GM19043 (cell line): ENCODE measurements around the gene C1orf159.
"Not testable (repeated sequence)": the region's sequence is repeated elsewhere in the genome, so short reads cannot be mapped to it uniquely, and the experiment has no call there.

Experiments used
- ATAC-seq: cut with Tn5 transposase; IDR thresholded peaks from one replicate; pipeline ENCODE4 v1.9.1; 2021; ENCODE audit warnings: low read depth; ENCODE audit not compliant: unreplicated experiment

Gene C1orf159

DNA sequence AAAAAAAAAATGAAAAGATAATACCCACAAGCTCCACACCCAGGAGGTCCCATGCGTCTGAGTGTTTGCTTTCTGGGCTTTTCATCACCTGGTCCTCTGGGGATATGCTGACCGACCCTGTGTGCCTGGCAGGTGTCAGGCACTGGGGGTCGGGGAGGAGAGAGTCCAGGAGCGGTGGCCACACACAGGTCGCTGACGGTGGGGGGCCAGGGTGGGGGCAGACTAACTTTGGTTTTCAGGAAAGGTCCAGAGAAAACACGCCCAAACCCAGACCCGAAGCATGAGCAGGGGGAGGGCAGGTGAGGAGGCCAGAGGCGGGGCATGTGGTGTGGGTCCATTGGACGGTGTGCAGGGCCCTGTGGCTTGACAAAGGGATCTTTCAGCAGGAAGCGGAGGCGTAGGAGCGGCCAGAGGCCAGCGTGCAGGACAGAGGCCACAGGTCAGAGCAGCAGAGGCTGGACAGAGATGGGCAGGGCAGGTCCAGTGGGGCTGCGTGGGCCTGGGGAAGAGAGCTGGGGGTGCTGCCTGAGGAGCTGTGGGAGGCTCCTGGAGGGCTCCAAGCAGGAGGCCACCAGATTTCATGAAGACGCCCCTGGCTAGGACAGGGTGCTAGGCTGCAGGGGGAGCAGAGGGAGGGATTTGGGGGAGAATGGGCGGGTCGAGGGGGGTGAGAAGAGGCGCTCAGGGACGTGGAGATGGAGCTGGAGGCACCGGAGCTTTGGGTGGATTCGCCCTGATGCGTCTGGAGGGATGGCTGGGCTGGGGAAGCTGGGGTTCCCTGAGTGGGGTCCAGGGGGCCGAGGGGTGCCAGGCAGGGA lies 57.6 kb downstream of the C1orf159 start:
- no peak for ATAC-seq

DNA sequence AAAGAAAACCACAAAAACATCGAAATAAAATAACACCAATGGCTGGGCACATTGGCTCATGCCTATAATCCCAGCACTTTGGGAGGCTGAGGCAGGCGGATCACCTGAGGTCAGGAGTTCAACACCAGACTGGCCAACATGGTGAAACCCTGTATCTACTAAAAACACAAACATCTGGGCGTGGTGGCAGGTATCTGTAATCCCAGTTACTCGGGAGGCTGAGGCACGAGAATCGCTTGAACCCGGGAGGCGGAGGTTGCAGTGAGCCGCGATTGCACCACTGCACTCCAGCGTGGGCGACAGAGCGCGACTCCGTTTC lies 58.2 kb downstream of the C1orf159 start:
- not testable (repeated sequence) for ATAC-seq

DNA sequence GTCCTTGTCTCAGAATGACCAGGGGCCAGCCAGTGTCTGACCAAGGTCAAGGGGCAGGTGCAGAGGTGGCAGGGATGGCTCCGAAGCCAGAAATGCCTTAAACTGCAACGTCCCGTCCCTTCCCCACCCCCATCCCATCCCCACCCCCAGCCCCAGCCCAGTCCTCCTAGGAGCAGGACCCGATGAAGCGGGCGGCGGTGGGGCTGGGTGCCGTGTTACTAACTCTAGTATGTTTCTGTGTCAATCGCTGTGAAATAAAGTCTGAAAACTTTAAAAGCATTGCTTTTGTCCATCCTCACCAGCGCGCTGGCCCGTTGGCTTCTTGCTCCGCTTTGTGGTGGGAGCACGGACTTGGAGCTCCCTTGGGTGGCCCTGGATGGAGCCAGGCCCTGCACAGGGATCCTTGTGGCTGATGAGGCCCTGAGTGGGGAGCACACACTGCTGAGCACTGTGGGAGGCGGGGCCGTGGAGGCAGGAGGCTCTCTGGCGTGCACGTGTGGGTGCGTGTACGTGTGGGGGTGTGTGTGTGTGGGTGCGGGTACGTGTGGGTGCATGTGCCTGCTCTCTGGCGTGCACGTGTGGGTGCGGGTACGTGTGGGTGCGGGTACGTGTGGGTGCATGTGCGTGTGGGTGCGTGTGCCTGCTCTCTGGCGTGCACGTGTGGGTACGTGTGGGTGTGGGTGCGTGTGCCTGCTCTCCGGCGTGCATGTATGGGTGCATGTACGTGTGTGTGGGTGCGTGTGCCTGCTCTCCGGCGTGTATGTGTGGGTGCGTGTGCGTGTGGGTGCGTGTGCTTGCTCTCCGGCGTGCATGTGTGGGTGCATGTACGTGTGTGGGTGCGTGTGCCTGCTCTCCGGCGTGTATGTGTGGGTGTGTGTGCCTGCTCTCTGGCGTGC lies 59.8 kb downstream of the C1orf159 start:
- no peak for ATAC-seq

DNA sequence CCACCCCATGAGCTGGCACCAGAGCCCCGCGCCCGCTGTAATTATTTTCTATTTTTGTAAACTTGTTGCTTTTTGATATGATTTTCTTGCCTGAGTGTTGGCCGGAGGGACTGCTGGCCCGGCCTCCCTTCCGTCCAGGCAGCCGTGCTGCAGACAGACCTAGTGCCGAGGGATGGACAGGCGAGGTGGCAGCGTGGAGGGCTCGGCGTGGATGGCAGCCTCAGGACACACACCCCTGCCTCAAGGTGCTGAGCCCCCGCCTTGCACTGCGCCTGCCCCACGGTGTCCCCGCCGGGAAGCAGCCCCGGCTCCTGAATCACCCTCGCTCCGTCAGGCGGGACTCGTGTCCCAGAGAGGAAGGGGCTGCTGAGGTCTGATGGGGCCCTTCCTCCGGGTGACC lies 60.9 kb downstream of the C1orf159 start:
- no peak for ATAC-seq

DNA sequence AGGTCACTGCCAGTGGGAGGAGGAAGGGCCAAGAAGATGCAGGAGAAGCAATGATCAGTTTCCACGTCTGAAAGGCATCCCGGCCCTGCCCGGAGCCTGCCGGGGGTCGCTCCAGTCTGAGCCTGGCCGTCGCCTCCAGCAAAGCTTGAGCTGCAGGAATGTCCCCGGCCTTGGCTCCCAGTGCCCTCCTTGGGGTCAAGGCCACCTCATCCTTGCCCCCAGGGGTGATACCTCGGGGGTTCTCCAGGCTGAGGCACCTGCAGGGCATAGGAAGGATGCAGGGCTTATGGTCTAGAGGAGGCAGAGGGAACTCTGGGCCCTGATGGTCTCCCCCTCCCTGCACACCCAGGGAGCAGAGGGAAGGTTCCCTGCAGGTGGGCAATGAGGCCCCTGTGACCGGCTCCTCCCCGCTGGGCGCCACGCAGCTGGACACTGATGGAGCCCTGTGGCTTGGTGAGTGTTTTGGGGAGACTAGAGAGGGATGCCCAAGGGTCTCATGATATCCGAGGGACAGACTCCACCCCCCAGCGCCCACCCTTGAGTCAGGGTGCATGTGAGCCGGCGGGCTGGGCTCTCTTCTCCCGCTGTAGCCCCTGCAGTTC lies 61.7 kb downstream of the C1orf159 start:
- no peak for ATAC-seq

DNA sequence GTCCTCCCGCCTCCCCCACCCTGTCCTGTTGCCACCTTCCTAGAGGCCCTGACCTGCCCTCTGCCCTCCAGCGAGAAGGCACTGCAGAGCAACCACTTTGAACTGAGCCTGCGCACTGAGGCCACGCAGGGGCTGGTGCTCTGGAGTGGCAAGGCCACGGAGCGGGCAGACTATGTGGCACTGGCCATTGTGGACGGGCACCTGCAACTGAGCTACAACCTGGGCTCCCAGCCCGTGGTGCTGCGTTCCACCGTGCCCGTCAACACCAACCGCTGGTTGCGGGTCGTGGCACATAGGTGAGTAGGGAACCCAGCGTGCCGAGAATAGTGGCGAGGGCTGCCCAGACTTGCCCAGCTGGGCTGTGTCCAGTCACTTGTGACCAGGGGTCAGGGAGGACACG lies 62.2 kb downstream of the C1orf159 start:
- ATAC-seq: no peak

DNA sequence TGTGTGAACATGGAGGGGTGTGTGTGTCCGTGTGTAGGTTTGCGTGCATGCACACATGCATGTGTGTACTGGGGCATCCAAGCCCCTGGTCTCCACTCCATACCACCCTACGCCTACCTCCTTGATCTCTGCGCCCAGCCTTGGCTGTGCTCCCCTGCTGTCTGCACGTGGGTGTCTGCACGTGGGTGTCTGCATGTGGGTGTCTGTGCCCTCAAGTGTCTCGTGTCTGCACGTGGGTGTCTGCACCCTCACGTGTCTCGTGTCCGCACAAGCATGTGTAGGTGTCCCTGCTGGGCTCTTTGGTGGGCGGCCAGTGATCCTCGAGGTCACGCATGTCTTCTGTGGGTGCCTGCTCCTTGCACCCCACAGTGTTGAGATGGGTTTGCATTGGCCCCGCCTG lies 62.9 kb downstream of the C1orf159 start:
- no peak for ATAC-seq

DNA sequence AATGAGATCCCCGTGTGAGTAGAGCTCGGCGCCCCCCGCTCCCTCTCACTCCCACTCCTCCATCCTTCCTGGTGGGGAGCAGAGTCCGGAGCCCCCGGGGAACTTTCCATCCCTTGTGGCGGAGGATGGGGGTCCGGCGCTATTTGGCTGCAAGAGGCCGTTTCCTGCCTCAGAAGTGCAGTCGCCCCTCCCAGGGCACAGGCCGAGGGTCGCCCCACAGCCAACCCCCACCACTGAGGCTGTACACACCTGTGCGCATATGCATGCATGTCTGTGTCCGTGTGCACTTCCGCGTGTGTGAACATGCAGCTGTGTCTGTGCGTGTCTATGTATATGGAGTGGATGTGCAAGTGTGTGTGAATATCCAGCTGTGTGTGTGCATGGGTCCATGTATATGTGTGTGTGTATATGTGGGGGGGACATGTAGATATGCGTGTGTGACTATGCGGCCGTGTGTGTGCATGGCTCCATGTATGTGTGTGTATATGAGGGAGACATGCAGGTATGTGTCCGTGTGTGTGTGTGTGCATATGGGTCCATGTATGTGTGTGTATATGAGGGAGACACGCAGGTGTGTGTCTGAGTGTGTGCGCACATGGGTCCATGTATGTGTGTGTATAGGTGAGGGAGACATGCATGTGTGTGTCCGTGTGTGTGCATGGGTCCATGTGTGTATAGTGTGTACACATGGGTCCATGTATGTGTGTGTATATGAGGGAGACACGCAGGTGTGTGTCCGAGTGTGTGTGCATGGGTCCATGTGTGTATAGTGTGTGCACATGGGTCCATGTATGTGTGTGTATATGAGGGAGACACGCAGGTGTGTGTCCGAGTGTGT lies 63.7 kb downstream of the C1orf159 start:
- ATAC-seq: no peak

DNA sequence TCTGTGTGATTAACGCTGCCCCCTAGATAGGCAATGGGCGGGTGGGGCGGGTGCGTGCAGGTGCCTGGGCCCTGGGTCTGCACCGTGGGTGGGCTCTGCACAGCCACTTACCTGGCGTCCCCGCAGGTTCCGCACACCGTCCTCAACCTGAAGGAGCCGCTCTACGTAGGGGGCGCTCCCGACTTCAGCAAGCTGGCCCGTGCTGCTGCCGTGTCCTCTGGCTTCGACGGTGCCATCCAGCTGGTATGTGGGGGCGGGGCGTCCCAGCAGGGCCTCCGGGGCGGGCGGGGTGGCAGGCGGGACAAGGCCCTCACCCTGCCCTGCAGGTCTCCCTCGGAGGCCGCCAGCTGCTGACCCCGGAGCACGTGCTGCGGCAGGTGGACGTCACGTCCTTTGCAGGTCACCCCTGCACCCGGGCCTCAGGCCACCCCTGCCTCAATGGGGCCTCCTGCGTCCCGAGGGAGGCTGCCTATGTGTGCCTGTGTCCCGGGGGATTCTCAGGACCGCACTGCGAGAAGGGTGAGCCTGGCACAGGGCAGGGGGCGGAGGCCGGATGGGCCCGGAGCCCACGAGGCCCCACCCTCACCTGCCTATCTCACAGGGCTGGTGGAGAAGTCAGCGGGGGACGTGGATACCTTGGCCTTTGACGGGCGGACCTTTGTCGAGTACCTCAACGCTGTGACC lies 64.6 kb downstream of the C1orf159 start:
- ATAC-seq: no peak

DNA sequence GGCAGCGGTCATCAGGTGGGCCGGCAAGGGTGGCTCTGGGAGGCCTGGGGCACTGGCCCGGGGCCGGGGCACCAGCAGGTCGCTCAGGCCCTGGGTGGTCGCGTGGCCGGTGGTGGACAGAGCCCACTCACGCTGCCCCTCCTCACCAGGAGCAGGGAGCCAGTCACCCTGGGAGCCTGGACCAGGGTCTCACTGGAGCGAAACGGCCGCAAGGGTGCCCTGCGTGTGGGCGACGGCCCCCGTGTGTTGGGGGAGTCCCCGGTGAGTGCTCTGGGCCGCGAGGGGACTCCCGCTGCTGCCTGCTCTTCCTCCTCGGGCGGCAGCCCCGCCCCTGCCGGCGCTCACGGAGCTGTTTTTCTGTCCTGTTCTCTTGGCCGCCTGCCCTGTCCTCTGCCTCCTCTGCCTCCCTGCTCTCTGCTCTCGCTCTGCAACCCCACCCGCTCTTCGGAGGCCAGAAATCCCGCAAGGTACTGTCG lies 65.3 kb downstream of the C1orf159 start:
- no peak for ATAC-seq

DNA sequence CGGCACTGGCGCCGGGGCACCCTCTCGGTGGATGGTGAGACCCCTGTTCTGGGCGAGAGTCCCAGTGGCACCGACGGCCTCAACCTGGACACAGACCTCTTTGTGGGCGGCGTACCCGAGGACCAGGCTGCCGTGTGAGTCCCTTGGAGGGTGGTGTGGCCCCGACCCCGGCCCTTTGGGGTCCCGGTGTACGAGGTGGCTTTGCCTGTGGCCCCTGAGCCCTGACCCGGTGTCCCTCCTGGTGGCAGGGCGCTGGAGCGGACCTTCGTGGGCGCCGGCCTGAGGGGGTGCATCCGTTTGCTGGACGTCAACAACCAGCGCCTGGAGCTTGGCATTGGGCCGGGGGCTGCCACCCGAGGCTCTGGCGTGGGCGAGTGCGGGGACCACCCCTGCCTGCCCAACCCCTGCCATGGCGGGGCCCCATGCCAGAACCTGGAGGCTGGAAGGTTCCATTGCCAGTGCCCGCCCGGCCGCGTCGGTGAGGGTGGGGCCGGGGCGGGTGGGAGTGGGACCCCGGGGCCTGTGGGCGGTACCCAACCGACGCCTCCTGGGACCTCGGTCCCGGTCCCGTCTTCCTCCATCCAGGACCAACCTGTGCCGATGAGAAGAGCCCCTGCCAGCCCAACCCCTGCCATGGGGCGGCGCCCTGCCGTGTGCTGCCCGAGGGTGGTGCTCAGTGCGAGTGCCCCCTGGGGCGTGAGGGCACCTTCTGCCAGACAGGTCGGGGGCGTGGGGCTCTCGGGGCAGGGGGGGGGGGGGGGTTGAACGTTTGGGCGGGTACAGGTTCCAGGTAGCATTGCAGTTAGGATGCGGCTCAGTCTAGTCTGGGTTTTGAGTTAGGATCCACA lies 66.3 kb downstream of the C1orf159 start:
- no peak for ATAC-seq

DNA sequence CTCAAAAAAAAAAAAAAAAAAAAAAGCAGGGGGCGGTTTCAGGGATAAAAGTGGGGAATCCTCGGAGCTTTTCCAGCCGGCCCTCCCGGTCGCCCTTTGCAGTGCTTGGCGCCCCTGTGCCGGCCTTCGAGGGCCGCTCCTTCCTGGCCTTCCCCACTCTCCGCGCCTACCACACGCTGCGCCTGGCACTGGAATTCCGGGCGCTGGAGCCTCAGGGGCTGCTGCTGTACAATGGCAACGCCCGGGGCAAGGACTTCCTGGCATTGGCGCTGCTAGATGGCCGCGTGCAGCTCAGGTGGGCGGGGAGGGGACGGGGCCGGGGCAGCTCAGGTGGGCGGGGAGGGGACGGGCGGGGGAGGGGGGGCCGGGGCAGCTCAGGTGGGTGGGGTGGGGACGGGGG lies 67.1 kb downstream of the C1orf159 start:
- ATAC-seq: no peak

DNA sequence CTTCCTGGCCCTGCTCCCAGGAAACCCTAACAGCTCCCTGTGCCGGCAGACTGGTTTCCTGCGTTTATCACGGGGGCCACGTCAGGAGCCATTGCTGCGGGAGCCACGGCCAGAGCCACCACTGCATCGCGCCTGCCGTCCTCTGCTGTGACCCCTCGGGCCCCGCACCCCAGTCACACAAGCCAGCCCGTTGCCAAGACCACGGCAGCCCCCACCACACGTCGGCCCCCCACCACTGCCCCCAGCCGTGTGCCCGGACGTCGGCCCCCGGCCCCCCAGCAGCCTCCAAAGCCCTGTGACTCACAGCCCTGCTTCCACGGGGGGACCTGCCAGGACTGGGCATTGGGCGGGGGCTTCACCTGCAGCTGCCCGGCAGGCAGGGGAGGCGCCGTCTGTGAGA lies 67.9 kb downstream of the C1orf159 start:
- ATAC-seq: no peak

DNA sequence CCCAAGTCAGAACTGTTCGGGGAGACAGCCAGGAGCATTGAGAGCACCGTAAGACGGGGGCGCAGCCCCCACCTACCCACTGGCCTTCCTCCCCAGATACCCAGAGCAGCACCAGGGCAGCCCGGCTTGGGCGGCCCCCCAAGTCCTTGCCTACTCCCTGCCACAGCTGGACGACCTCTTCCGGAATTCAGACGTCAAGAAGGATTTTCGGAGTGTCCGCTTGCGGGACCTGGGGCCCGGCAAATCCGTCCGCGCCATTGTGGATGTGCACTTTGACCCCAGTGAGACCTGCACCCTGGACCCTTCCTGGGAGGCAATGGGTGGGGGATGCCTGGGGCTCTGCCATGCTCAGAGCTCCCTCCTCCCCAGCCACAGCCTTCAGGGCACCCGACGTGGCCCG lies 68.5 kb downstream of the C1orf159 start:
- no peak for ATAC-seq

DNA sequence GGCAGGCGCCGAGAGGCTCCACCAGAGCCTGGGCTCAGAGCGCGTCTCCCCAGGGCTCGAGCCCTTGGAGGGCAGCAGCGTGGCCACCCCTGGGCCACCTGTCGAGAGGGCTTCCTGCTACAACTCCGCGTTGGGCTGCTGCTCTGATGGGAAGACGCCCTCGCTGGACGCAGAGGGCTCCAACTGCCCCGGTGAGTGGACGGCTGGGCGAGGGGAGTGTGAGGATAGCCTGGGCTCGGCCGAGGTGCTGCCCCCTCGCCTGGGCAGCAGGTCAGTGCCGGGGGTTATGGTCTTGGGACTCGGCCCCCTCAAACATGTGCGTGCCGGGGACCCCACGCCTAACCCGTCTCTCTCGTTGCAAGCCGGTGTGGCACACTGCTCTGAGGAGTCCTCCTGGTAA lies 69.1 kb downstream of the C1orf159 start:
- ATAC-seq: no peak

DNA sequence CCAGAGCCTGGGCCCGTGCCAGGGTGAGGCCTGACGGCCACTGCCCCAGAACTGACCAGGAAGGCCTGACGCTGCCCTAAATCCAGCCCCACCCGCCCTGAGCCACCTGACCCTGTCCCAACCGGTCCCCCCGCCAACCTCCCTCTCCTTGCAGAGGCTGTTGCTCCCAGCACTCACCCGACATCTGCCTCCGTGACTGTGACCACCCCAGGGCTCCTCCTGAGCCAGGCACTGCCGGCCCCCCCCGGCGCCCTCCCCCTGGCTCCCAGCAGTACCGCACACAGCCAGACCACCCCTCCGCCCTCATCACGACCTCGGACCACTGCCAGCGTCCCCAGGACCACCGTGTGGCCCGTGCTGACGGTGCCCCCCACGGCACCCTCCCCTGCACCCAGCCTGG lies 69.6 kb downstream of the C1orf159 start:
- no peak for ATAC-seq

DNA sequence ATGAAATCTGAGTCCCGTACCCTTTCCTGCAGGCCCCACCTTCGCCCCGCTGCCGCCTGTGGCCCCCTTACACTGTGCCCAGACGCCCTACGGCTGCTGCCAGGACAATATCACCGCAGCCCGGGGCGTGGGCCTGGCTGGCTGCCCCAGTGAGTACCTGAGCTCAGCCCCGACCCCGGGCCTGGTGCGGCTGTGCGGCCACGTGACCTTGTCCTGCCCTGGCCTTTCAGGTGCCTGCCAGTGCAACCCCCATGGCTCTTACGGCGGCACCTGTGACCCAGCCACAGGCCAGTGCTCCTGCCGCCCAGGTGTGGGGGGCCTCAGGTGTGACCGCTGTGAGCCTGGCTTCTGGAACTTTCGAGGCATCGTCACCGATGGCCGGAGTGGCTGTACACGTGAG lies 70.8 kb downstream of the C1orf159 start:
- no peak for ATAC-seq

DNA sequence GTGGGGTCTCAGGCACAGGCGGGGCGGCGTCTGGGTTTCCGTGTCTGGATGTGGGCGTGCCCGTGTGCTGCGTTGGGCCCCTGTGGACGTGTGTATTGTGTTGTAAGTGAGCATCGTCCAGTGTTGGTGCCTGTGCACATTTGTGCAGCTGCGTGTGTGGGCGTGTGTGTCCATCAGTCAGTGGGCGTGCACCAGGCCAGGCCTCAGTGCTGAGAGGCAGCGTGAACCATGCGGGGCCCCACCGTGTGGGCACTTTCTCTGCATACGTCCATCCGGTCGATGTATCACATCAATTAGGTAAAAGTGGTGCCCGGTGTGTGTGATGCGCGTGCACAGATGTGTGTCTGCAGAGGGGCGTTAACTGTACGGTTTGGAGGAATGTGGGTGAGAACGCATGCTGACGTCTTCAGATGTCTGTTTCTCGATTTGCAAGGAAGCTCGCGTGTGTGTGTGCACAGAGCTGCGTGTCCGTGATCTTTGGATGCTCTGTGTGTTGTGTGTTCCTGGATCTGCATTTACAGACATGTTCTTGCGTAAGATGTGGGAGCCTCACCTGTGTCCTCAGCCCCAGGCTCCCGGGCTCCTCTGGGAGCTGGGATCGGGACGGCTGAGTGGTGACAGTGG lies 71.3 kb downstream of the C1orf159 start:
- ATAC-seq: no peak

DNA sequence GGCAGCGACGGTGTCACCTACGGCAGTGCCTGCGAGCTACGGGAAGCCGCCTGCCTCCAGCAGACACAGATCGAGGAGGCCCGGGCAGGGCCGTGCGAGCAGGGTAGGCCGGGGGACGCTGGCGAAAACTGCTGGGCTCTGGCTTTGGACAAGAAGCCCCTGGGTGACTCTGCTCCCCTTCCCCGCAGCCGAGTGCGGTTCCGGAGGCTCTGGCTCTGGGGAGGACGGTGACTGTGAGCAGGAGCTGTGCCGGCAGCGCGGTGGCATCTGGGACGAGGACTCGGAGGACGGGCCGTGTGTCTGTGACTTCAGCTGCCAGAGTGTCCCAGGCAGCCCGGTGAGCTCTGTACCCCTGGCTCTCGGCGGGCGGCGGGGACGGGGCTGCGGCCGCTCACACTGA lies 72.0 kb downstream of the C1orf159 start:
- ATAC-seq: no peak
